Urothelium cell line (cell line): ENCODE results near the gene VAT1.

ENCODE experiments used
- DNase-seq: peaks from one replicate; pipeline ENCODE4 v3.0.0; 2011; ENCODE audit warnings: low spot score, mixed read lengths
- FAIRE-seq: peaks from 2 replicates; lab custom pipeline; 2011; peaks lifted over from hg19 to GRCh38; lab: Jason Lieb, UNC

The VAT1 gene

GRCh38 chr17:43027091-43028032, 5.2 kb upstream of the VAT1 start:
- DNase-seq (no peak), FAIRE-seq (no peak)

- no peak for DNase-seq
- FAIRE-seq = no peak
Observed at GRCh38 chr17:43026595-43026994, 4.4 kb upstream of the VAT1 start.

GRCh38 chr17:43025766-43026537, 3.8 kb upstream of the VAT1 start:
- FAIRE-seq (no peak), DNase-seq (no peak)

- FAIRE-seq (no peak), DNase-seq (no peak)
Observed at GRCh38 chr17:43025290-43025657, 3.1 kb upstream of the VAT1 start.

GRCh38 chr17:43024407-43025289, 2.5 kb upstream of the VAT1 start, which contains the start of gene RND2:
RND2 (plus strand) TSS chr17:43025231; CDS start chr17:43025348, 117 bp downstream.
- DNase-seq (peak; percentile 82), FAIRE-seq (no peak)

- peak; percentile 86 for FAIRE-seq
Observed at GRCh38 chr17:43020789-43021740, 1.1 kb downstream of the VAT1 start.

GRCh38 chr17:43020030-43020621, 2.1 kb downstream of the VAT1 start:
- FAIRE-seq = no peak
- DNase-seq = no peak

More at GRCh38 chr17:43020789-43021740, 1.1 kb downstream of the VAT1 start:
- peak; percentile 84 for DNase-seq

GRCh38 chr17:43019418-43019817, 2.8 kb downstream of the VAT1 start:
- DNase-seq (no peak), FAIRE-seq (no peak)

GRCh38 chr17:43018932-43019331, 3.3 kb downstream of the VAT1 start:
- no peak for FAIRE-seq

GRCh38 chr17:43018008-43018853, 4.0 kb downstream of the VAT1 start:
- FAIRE-seq = peak; percentile 79

More at GRCh38 chr17:43018932-43019331, 3.3 kb downstream of the VAT1 start:
- DNase-seq = no peak

GRCh38 chr17:43016216-43016615, 6.0 kb downstream of the VAT1 start:
- no peak for FAIRE-seq
- DNase-seq = no peak

More at GRCh38 chr17:43018008-43018853, 4.0 kb downstream of the VAT1 start:
- no peak for DNase-seq

- DNase-seq (no peak), FAIRE-seq (no peak)
Observed at GRCh38 chr17:43015579-43015978, 6.6 kb downstream of the VAT1 start.

- no peak for FAIRE-seq
- DNase-seq = no peak
Observed at GRCh38 chr17:43014649-43015542, 7.3 kb downstream of the VAT1 start.

GRCh38 chr17:43014020-43014648, 8.1 kb downstream of the VAT1 start:
- no peak for DNase-seq
- FAIRE-seq = no peak

GRCh38 chr17:43013296-43013695, 8.9 kb downstream of the VAT1 start:
- FAIRE-seq (no peak), DNase-seq (no peak)

GRCh38 chr17:43011728-43012472, 10.3 kb downstream of the VAT1 start:
- FAIRE-seq = no peak
- DNase-seq = no peak
